HG03378 (cell line): ENCODE results near the gene GNAO1.

Source experiments
- ATAC-seq: cut with Tn5 transposase; IDR thresholded peaks from one replicate; pipeline ENCODE4 v1.9.1; 2021; ENCODE audit warnings: mild to moderate bottlenecking, moderate library complexity; ENCODE audit not compliant: unreplicated experiment

Gene GNAO1

GRCh38 chr16:56234737-56235136 lies 43.4 kb downstream of the GNAO1 start:
- ATAC-seq, result no peak

GRCh38 chr16:56237451-56237930 lies 46.2 kb downstream of the GNAO1 start:
- no peak for ATAC-seq

- no peak for ATAC-seq
Observed at GRCh38 chr16:56238188-56238587, 46.9 kb downstream of the GNAO1 start.

GRCh38 chr16:56241596-56241995 lies 50.3 kb downstream of the GNAO1 start:
- no peak for ATAC-seq

GRCh38 chr16:56242740-56243139 lies 51.5 kb downstream of the GNAO1 start:
- no peak for ATAC-seq

GRCh38 chr16:56244612-56245011 lies 53.3 kb downstream of the GNAO1 start:
- no peak for ATAC-seq

- no peak for ATAC-seq
Observed at GRCh38 chr16:56245197-56245596, 53.9 kb downstream of the GNAO1 start.

GRCh38 chr16:56246051-56246817 lies 54.9 kb downstream of the GNAO1 start:
- no peak for ATAC-seq

- ATAC-seq, result no peak
Observed at GRCh38 chr16:56247018-56247417, 55.7 kb downstream of the GNAO1 start.

- ATAC-seq, result no peak
Observed at GRCh38 chr16:56247808-56248207, 56.5 kb downstream of the GNAO1 start.

- no peak for ATAC-seq
Observed at GRCh38 chr16:56252835-56253234, 61.5 kb downstream of the GNAO1 start.

GRCh38 chr16:56255904-56256303 lies 64.6 kb downstream of the GNAO1 start:
- no peak for ATAC-seq

- no peak for ATAC-seq
Observed at GRCh38 chr16:56257239-56257638, 66.0 kb downstream of the GNAO1 start.

- no peak for ATAC-seq
Observed at GRCh38 chr16:56257666-56258342, 66.5 kb downstream of the GNAO1 start.

- ATAC-seq, result no peak
Observed at GRCh38 chr16:56258508-56259424, 67.5 kb downstream of the GNAO1 start.

GRCh38 chr16:56259425-56259779 lies 68.1 kb downstream of the GNAO1 start:
- ATAC-seq, result no peak

GRCh38 chr16:56260378-56261160 lies 69.3 kb downstream of the GNAO1 start:
- ATAC-seq, result no peak

GRCh38 chr16:56261656-56262055 lies 70.4 kb downstream of the GNAO1 start:
- no peak for ATAC-seq

- ATAC-seq, result no peak
Observed at GRCh38 chr16:56262148-56262547, 70.9 kb downstream of the GNAO1 start.

- ATAC-seq, result no peak
Observed at GRCh38 chr16:56262551-56263245, 71.4 kb downstream of the GNAO1 start.
